Effector memory CD8-positive, alpha-beta T cell (primary cell): Measurements from ENCODE around the gene BOK.

Experiments
- ATAC-seq: fragments of 150-1000 bp; cut with Tn5 transposase; replicated peaks from 2 replicates; pipeline ENCODE4 v1.10.0; 2021; ENCODE audit warnings: mild to moderate bottlenecking, moderate library complexity
- DNase-seq, 3 experiments: peaks; one replicate each; pipeline ENCODE4 v3.0.0; 2021
- H3K27ac Mint-ChIP-seq, 2 donors: one replicate each; pipeline ENCODE4 v1.8.0; 2022; ENCODE audit warnings: mild to moderate bottlenecking in 2 of 2, mixed read lengths in 2 of 2, moderate library complexity in 2 of 2
- H3K27me3 Mint-ChIP-seq, 2 donors: one replicate each; pipeline ENCODE4 v1.8.0; 2022; ENCODE audit warnings: mixed read lengths in 2 of 2
- H3K36me3 Mint-ChIP-seq: one replicate; pipeline ENCODE4 v1.8.0; 2022; ENCODE audit warnings: mild to moderate bottlenecking, moderate library complexity, mixed read lengths; ENCODE audit not compliant: insufficient read depth
- H3K4me1 Mint-ChIP-seq, 2 donors: one replicate each; pipeline ENCODE4 v1.8.0; 2022; ENCODE audit warnings: low read depth in 2 of 2, mixed read lengths in 2 of 2
- H3K4me3 Mint-ChIP-seq, 2 donors: one replicate each; pipeline ENCODE4 v1.8.0; 2022; ENCODE audit warnings: mild to moderate bottlenecking in 2 of 2, mixed read lengths in 2 of 2, moderate library complexity in 2 of 2
- H3K9me3 Mint-ChIP-seq, 2 donors: one replicate each; pipeline ENCODE4 v1.8.0; 2022; ENCODE audit warnings: mixed read lengths in 2 of 2

The BOK gene

DNA sequence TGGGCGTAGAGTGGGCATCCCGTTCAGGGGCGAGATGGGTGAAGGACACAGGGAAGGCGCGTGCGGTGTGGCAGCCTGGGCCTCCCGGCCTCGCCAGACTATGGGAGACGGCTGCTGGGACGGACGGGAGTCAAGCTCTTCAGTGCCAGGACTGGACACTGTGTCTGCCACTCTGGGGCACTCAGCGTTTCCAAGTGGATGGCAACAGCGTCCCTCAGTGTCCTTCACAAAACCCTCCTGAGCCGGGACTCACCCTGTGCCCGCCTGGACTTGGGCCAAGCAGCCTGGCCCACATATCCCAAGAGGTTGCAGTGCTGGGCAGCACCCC lies 16.3 kb upstream of the BOK start:
- Mint-ChIP-seq H3K27ac (no peak overlapping the region), H3K4me1 (peaks cover 0 to 2% of the 10 kb centered on the region in 2 donors)
- no peak for ATAC-seq

DNA sequence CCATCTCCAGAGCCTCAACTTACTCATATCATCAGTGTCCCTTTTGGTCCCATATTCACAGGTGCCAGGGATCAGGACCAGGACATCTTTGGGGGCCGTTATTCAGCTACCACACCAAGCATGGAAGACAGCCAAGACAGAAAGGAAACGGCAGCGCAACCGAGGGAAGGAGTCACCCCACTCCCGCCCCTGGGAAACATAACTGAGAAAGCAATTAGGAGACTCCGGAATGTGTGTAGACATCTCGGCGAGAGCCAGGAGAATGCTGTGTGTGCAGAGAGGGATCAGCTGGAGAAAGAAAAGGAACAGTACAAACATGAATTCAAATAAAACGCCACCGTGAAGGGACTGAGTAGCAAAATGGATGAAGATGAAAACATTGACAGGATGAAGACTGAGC lies 13.4 kb upstream of the BOK start:
- peaks cover 0 to 2% of the 10 kb centered on the region in 2 donors for H3K4me1 Mint-ChIP-seq
- H3K27ac Mint-ChIP-seq: no peak overlapping the region
- ATAC-seq (no peak), DNase-seq (no peak)
- no peaks in the 10 kb centered on the region for H3K36me3 Mint-ChIP-seq
- H3K4me3 Mint-ChIP-seq: no peak overlapping the region
- H3K9me3 Mint-ChIP-seq: no peaks in the 10 kb centered on the region
- H3K27me3 Mint-ChIP-seq: peaks cover 9 to 14% of the 10 kb centered on the region in 2 donors

More for the DNA sequence above, 16.3 kb upstream of the BOK start:
- Mint-ChIP-seq H3K9me3 (no peaks in the 10 kb centered on the region), H3K27me3 (peaks cover 19 to 24% of the 10 kb centered on the region in 2 donors), H3K36me3 (no peaks in the 10 kb centered on the region), H3K4me3 (no peak overlapping the region)
- DNase-seq: no peak

DNA sequence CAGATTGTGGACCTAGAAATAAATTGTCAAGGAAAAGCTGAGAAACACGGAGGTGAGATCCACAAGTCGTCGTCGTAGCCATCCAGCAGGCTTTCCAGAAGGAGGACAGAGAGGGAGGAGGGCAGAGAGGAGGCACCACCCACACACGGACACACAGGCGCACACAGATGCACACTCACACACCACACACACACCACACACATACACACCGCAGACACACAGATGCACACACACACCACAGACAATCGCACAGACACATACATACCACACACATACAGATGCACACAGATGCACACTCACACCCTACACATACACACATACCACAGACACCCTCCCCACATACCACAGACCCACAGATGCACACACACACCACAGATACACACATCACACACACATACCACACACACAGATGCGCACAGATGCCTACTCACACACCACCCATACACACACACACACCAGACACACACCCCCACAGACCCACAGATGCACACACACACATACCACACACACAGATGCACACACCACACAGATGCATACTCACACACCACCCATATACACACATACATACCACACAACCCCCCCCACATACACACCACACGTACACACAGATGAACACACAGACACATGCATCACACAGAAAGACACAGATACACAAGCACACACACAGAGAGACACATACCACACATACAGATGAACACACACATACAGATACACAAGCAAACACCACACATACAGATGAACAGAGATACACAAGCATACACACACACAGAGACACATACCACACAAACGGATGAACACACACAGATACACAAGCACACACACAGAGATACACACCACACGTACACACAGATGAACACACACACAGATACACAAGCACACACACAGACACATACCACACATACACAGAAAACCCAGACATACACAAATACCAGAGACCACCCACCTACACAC lies 12.7 kb upstream of the BOK start:
- Mint-ChIP-seq H3K4me3 (no peak overlapping the region), H3K27me3 (peaks cover 2 to 8% of the 10 kb centered on the region in 2 donors), H3K27ac (no peak overlapping the region), H3K36me3 (no peaks in the 10 kb centered on the region), H3K4me1 (no peaks in the 10 kb centered on the region), H3K9me3 (no peaks in the 10 kb centered on the region)
- no peak for DNase-seq
- no peak for ATAC-seq

DNA sequence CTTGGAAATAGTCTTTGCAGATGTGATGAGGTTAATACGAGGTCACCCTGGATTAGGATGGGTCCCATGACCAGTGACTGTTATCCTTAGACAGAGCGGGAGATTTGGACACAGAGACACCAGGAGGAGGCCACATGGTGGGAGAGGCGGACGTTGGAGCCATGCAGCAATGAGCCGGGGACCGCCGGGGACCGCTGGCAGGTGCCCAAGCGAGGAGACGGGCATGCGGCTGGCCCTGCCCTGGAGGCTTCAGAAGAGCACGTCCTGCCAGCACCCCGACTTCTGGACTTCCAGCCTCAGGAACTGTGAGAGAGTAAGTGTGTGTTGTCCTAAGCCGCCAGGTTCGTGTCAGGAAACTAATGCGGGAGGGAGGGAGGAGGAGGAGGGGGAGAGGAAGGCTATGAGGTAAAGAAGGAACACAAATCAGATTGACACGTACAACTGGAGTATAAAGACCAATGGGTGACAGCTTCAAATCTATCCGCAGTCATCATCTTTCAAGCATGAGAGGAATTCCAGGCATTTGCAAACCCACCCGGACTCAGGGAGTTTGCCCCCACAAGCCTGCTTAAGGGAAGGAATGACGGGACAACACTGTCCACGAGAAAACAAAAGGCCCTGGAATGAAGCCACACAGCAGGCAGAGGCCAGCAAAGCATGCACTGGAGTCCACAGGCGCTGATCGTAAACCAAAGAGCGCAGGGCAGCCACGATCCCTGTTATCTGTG lies 11.6 kb upstream of the BOK start:
- ATAC-seq: no peak

GRCh38 chr2:241547781-241548450 lies 10.6 kb upstream of the BOK start:
- ATAC-seq (no peak), DNase-seq (no peak)
- H3K4me1 Mint-ChIP-seq: no peaks in the 10 kb centered on the region
- H3K27me3 Mint-ChIP-seq: peaks cover 21 to 24% of the 10 kb centered on the region in 2 donors
- H3K4me3 Mint-ChIP-seq: no peak overlapping the region
- H3K36me3 Mint-ChIP-seq: no peaks in the 10 kb centered on the region
- no peaks in the 10 kb centered on the region for H3K9me3 Mint-ChIP-seq
- H3K27ac Mint-ChIP-seq: no peak overlapping the region

More for the DNA sequence above, 11.6 kb upstream of the BOK start:
- no peaks in the 10 kb centered on the region for H3K36me3 Mint-ChIP-seq
- no peaks in the 10 kb centered on the region for H3K4me1 Mint-ChIP-seq
- H3K27ac Mint-ChIP-seq: no peak overlapping the region
- DNase-seq: no peak
- H3K9me3 Mint-ChIP-seq: no peaks in the 10 kb centered on the region
- peaks cover 11 to 18% of the 10 kb centered on the region in 2 donors for H3K27me3 Mint-ChIP-seq
- H3K4me3 Mint-ChIP-seq: no peak overlapping the region

- ATAC-seq (no peak), DNase-seq (no peak)
- Mint-ChIP-seq H3K4me3 (no peak overlapping the region), H3K27me3 (peaks cover 26 to 28% of the 10 kb centered on the region in 2 donors), H3K9me3 (no peaks in the 10 kb centered on the region), H3K27ac (no peak overlapping the region), H3K36me3 (no peaks in the 10 kb centered on the region), H3K4me1 (no peaks in the 10 kb centered on the region)
Measured at GRCh38 chr2:241548451-241548835, 10.1 kb upstream of the BOK start.

GRCh38 chr2:241550616-241551580 lies 7.6 kb upstream of the BOK start:
- peaks cover 42 to 46% of the 10 kb centered on the region in 2 donors for H3K27me3 Mint-ChIP-seq
- H3K9me3 Mint-ChIP-seq: no peaks in the 10 kb centered on the region
- no peak for DNase-seq
- H3K4me1 Mint-ChIP-seq: peaks cover 0 to 3% of the 10 kb centered on the region in 2 donors
- no peaks in the 10 kb centered on the region for H3K36me3 Mint-ChIP-seq
- no peak overlapping the region for H3K27ac Mint-ChIP-seq
- H3K4me3 Mint-ChIP-seq: no peak overlapping the region
- no peak for ATAC-seq

DNA sequence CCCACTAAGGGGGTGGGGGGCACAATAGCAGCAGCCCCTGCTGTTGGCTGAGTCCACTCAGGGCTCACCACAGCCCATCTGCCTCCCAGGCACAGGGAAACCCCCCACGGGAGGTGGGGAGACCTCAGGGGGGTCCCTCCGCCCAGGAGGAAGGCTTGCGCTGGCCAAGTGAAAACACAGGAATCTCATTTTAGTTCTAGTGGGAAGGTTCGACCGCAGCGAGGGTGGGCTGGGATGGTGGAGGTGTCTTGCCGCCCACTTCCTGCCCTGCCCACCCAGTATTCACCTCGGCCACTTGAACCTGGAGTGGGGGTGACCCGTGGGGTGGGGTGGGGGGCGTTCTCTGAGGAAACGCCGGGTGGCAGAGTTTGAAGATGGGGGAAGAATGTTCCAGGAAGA lies 6.9 kb upstream of the BOK start:
- H3K9me3 Mint-ChIP-seq: no peaks in the 10 kb centered on the region
- no peak overlapping the region for H3K4me3 Mint-ChIP-seq
- no peak for DNase-seq
- H3K4me1 Mint-ChIP-seq: peaks cover 0 to 3% of the 10 kb centered on the region in 2 donors
- ATAC-seq: no peak
- H3K27ac Mint-ChIP-seq: no peak overlapping the region
- H3K36me3 Mint-ChIP-seq: no peaks in the 10 kb centered on the region
- peaks cover 43 to 47% of the 10 kb centered on the region in 2 donors for H3K27me3 Mint-ChIP-seq

DNA sequence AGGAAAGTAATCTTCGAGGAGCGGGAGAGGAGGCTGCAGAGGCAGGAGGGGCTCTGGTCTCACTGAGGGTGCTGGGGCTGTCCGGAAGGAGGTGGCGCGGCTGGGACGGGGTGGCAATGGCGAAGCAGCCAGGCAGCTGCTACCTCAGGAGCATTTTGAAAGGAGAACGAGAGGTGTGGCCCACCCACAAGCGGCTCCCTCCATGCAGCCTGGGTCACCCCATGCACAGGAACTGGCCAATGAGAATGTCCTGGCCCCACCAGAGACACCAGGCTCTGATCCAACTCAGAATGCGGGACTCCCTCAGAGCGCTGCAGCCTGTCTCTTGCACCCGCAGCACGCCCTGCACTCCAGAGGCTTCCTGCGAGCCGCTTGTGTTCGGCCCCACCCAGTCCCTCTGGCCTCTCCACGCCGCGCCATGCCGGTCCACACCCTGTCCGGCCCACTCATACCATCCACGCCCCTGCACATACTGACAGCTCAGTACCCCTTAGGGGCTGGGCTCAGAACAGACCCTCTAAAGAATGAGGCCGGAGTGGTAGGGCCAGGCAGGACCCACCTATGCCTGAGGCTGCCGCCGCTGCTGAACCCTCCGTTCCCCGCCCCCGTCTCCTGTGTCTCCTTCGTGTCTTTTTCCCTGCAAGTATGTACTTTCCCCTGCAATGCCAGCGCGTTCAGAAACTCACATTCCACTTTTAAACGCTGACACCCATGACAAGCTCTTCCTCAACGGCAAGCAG lies 6.4 kb upstream of the BOK start:
- Mint-ChIP-seq H3K4me3 (no peak overlapping the region), H3K4me1 (peaks cover 0 to 3% of the 10 kb centered on the region in 2 donors), H3K27me3 (peaks cover 43 to 50% of the 10 kb centered on the region in 2 donors), H3K9me3 (no peaks in the 10 kb centered on the region), H3K27ac (no peak overlapping the region), H3K36me3 (no peaks in the 10 kb centered on the region)
- DNase-seq (no peak), ATAC-seq (no peak)

- Mint-ChIP-seq H3K9me3 (peaks cover 0 to 6% of the 10 kb centered on the region in 2 donors), H3K4me3 (no peak overlapping the region), H3K36me3 (no peaks in the 10 kb centered on the region), H3K4me1 (peaks cover 0 to 3% of the 10 kb centered on the region in 2 donors), H3K27ac (peak overlapping the region in 1 of 2 donors; percentile 38), H3K27me3 (peaks cover 55 to 63% of the 10 kb centered on the region in 2 donors)
- DNase-seq (no peak), ATAC-seq (no peak)
Measured at GRCh38 chr2:241553512-241553830, 5.1 kb upstream of the BOK start.

DNA sequence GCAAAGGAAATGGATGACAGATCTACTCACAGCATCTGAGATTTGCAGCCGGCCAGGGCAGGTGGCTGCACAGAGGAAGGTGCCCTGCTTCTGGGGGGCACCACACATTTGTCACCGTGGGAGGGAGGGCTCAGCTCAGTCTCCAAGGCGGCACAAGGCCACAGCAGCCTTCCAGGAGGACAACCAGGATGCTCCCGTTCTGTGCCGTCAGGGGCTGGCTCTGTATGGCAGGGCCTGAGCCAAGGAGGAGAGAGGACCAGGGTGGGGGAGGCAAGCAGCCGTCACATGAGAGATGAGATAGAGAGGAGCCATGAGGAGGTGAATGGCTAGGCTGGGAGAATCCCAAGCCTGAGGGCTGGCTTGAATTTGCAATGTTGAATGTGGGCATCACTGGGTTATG lies 4.6 kb upstream of the BOK start:
- H3K27ac Mint-ChIP-seq: no peak overlapping the region
- no peaks in the 10 kb centered on the region for H3K36me3 Mint-ChIP-seq
- H3K27me3 Mint-ChIP-seq: peaks cover 55 to 64% of the 10 kb centered on the region in 2 donors
- H3K4me1 Mint-ChIP-seq: peaks cover 0 to 3% of the 10 kb centered on the region in 2 donors
- ATAC-seq: no peak
- no peak for DNase-seq
- peaks cover 0 to 6% of the 10 kb centered on the region in 2 donors for H3K9me3 Mint-ChIP-seq
- H3K4me3 Mint-ChIP-seq: no peak overlapping the region

- Mint-ChIP-seq H3K9me3 (peaks cover 0 to 6% of the 10 kb centered on the region in 2 donors), H3K4me1 (peaks cover 0 to 4% of the 10 kb centered on the region in 2 donors), H3K4me3 (no peak overlapping the region), H3K27me3 (peaks cover 49 to 65% of the 10 kb centered on the region in 2 donors), H3K36me3 (no peaks in the 10 kb centered on the region), H3K27ac (no peak overlapping the region)
- DNase-seq (no peak), ATAC-seq (no peak)
Measured at GRCh38 chr2:241554610-241555322, 3.8 kb upstream of the BOK start.
